BLaER1 treated with 17β-estradiol and CSF1 and Interleukin-3, amounts not matched to agents 10 nM and 100 nM (cell line): ENCODE results near the gene DCAF16.

Source experiments
- H3K27ac ChIP-seq, 11 experiments: shearing (Covaris generic); formaldehyde crosslinking; 2 replicates each; pipeline ENCODE4 v1.8.1; 2022
- H3K27me3 ChIP-seq, 11 experiments: shearing (Covaris generic); formaldehyde crosslinking; 2 replicates each; pipeline ENCODE4 v1.8.1; 2022
- H3K36me3 ChIP-seq, 11 experiments: shearing (Covaris generic); formaldehyde crosslinking; 2 replicates each; pipeline ENCODE4 v1.8.1; 2022
- H3K4me1 ChIP-seq, 10 experiments: shearing (Covaris generic); formaldehyde crosslinking; 2 replicates each; pipeline ENCODE4 v1.8.1; 2022
- H3K4me2 ChIP-seq, 11 experiments: shearing (Covaris generic); formaldehyde crosslinking; 2 replicates each; pipeline ENCODE4 v1.8.1; 2022
- H3K4me3 ChIP-seq, 10 experiments: shearing (Covaris generic); formaldehyde crosslinking; 2 replicates each; pipeline ENCODE4 v1.8.1; 2022
- H3K9ac ChIP-seq, 11 experiments: shearing (Covaris generic); formaldehyde crosslinking; 2 replicates each; pipeline ENCODE4 v1.8.1; 2022
- H3K9me3 ChIP-seq, 11 experiments: shearing (Covaris generic); formaldehyde crosslinking; replicated peaks in 1 of 11; 2 replicates each; pipeline ENCODE4 v1.8.1; 2022
- H4K20me1 ChIP-seq, 11 experiments: shearing (Covaris generic); formaldehyde crosslinking; 2 replicates each; pipeline ENCODE4 v1.8.1; 2022
- Cebpa-rat ChIP-seq, 11 experiments: shearing (Covaris generic); IDR thresholded peaks; 2 replicates each; pipeline ENCODE4 v1.8.1; 2022

Gene DCAF16

GRCh38 chr4:17763416-17763815 lies 47.1 kb downstream of the DCAF16 start:
- Histone ChIP-seq H3K4me3 (no peak overlapping the region), H3K36me3 (peaks cover 0 to 6% (median 0%) of the 10 kb centered on the region in 11 experiments; a peak in 4 of 22 replicates), H3K4me2 (no peak overlapping the region), H3K27ac (no peak overlapping the region), H3K4me1 (peaks cover 0 to 6% (median 0%) of the 10 kb centered on the region in 10 experiments; a peak in 2 of 20 replicates), H4K20me1 (no peaks in the 10 kb centered on the region), H3K9ac (no peak overlapping the region), H3K27me3 (no peaks in the 10 kb centered on the region), H3K9me3 (peaks cover 18 to 26% (median 20%) of the 10 kb centered on the region in 11 experiments)
- TF ChIP-seq Cebpa-rat (IDR thresholded peaks at IDR 0.05): no peak

GRCh38 chr4:17762726-17763125 lies 47.8 kb downstream of the DCAF16 start:
- H3K27me3 ChIP-seq: no peaks in the 10 kb centered on the region
- H3K36me3 ChIP-seq: peaks cover 0 to 6% (median 0%) of the 10 kb centered on the region in 11 experiments; a peak in 4 of 22 replicates
- no peak overlapping the region for H3K4me3 ChIP-seq
- H3K9ac ChIP-seq: no peak overlapping the region
- peaks cover 18 to 26% (median 20%) of the 10 kb centered on the region in 11 experiments for H3K9me3 ChIP-seq
- no peak overlapping the region for H3K4me2 ChIP-seq
- no peaks in the 10 kb centered on the region for H4K20me1 ChIP-seq
- H3K27ac ChIP-seq: no peak overlapping the region
- peaks cover 0 to 6% (median 0%) of the 10 kb centered on the region in 10 experiments; a peak in 2 of 20 replicates for H3K4me1 ChIP-seq
- no peak for TF ChIP-seq Cebpa-rat (IDR thresholded peaks at IDR 0.05)

- no peak overlapping the region for H3K4me3 ChIP-seq
Measured at GRCh38 chr4:17761062-17761461, 49.5 kb downstream of the DCAF16 start.

DNA sequence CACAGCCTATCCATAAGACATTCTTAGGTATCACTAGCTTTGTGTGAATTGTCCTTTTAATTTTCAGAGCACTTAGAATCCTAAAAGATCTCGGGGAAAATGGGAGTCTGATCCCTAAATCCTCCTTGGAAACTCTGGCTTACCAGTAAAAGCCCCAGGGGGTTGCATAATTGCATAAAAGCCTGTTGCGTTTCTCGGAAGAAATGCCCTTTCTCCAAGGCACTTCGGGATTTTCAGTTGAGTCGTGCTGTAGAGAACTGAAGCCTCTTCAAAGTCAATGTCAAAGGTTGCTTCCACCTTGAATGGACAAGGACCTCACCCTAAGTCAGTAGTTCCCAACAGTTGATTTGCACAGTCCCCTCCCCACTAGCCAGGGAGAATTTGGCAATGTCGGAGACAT lies 49.9 kb downstream of the DCAF16 start:
- Histone ChIP-seq H4K20me1 (no peaks in the 10 kb centered on the region), H3K36me3 (no peaks in the 10 kb centered on the region), H3K9me3 (peaks cover under 1 to 9% (median 3%) of the 10 kb centered on the region in 11 experiments; a peak in 18 of 22 replicates), H3K4me1 (peaks cover 0 to 6% (median 0%) of the 10 kb centered on the region in 10 experiments; a peak in 2 of 20 replicates), H3K4me2 (no peak overlapping the region), H3K27me3 (no peaks in the 10 kb centered on the region), H3K27ac (no peak overlapping the region), H3K9ac (no peak overlapping the region), H3K4me3 (no peak overlapping the region)
- TF ChIP-seq Cebpa-rat (IDR thresholded peaks at IDR 0.05): no peak

More at GRCh38 chr4:17761062-17761461, 49.5 kb downstream of the DCAF16 start:
- Histone ChIP-seq H3K4me2 (no peak overlapping the region), H3K9me3 (peaks cover 5 to 13% (median 7%) of the 10 kb centered on the region in 11 experiments; a peak in 21 of 22 replicates), H3K36me3 (no peaks in the 10 kb centered on the region), H3K27ac (no peak overlapping the region), H4K20me1 (no peaks in the 10 kb centered on the region), H3K27me3 (no peaks in the 10 kb centered on the region), H3K9ac (no peak overlapping the region), H3K4me1 (peaks cover 0 to 6% (median 0%) of the 10 kb centered on the region in 10 experiments; a peak in 2 of 20 replicates)
- TF ChIP-seq Cebpa-rat (IDR thresholded peaks at IDR 0.05): no peak

- H3K9me3 ChIP-seq: peaks cover 0 to 6% (median 0%) of the 10 kb centered on the region in 11 experiments; a peak in 1 of 22 replicates
- peaks cover 0 to 6% (median 0%) of the 10 kb centered on the region in 10 experiments; a peak in 2 of 20 replicates for H3K4me1 ChIP-seq
- no peak overlapping the region for H3K4me2 ChIP-seq
- H3K27ac ChIP-seq: no peak overlapping the region
- H3K36me3 ChIP-seq: no peaks in the 10 kb centered on the region
- no peak for TF ChIP-seq Cebpa-rat (IDR thresholded peaks at IDR 0.05)
- H3K4me3 ChIP-seq: no peak overlapping the region
- no peaks in the 10 kb centered on the region for H3K27me3 ChIP-seq
- no peaks in the 10 kb centered on the region for H4K20me1 ChIP-seq
- no peak overlapping the region for H3K9ac ChIP-seq
Measured at GRCh38 chr4:17758485-17758884, 52.1 kb downstream of the DCAF16 start.

GRCh38 chr4:17757621-17758020 lies 52.9 kb downstream of the DCAF16 start:
- no peaks in the 10 kb centered on the region for H3K27me3 ChIP-seq

DNA sequence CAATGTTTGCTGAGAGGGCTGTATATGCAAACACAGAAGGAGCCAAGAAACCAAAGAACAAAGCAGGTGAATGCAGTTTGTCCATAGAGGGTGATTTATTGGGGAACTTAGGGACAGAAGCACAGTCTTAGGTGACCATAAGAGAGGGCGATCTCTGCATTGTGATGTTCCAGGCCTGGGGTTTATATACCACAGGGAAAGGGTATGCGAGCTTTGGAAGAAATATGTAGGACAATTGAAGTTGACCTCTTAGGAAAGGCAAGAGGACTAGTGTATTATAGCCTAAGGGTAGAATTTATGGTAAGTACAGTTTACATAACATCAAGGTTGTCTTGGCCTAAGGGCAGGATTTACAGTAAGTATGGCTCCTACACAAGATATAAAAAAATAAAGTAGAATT lies 56.9 kb downstream of the DCAF16 start:
- no peaks in the 10 kb centered on the region for H3K9me3 ChIP-seq
- no peak overlapping the region for H3K27ac ChIP-seq
- no peak overlapping the region for H3K4me2 ChIP-seq
- H3K9ac ChIP-seq: no peak overlapping the region
- no peak overlapping the region for H3K4me3 ChIP-seq
- TF ChIP-seq Cebpa-rat (IDR thresholded peaks at IDR 0.05): no peak
- no peaks in the 10 kb centered on the region for H3K4me1 ChIP-seq
- no peaks in the 10 kb centered on the region for H3K27me3 ChIP-seq
- H3K36me3 ChIP-seq: no peaks in the 10 kb centered on the region
- no peaks in the 10 kb centered on the region for H4K20me1 ChIP-seq

More at GRCh38 chr4:17757621-17758020, 52.9 kb downstream of the DCAF16 start:
- peaks cover 0 to 6% (median 0%) of the 10 kb centered on the region in 11 experiments; a peak in 1 of 22 replicates for H3K9me3 ChIP-seq
- H3K27ac ChIP-seq: no peak overlapping the region
- no peak overlapping the region for H3K4me2 ChIP-seq
- no peaks in the 10 kb centered on the region for H4K20me1 ChIP-seq
- H3K9ac ChIP-seq: no peak overlapping the region
- H3K4me1 ChIP-seq: peaks cover 0 to 6% (median 0%) of the 10 kb centered on the region in 10 experiments; a peak in 2 of 20 replicates
- no peak overlapping the region for H3K4me3 ChIP-seq
- no peak for TF ChIP-seq Cebpa-rat (IDR thresholded peaks at IDR 0.05)
- H3K36me3 ChIP-seq: no peaks in the 10 kb centered on the region
